NCI-H1092 (cell line): ENCODE measurements around the gene PARVA.
A peak's percentile ranks its signal among the peaks of the same experiment; 100 is the strongest.
"Not testable (repeated sequence)": the region's sequence is repeated elsewhere in the genome, so short reads cannot be mapped to it uniquely, and the experiment has no call there.

Source experiments
- DNase-seq: peaks from one replicate; lab custom pipeline; 2025; lab: John Stamatoyannopoulos, UW

The PARVA gene

GRCh38 chr11:12377106-12377823 lies at the start of gene PARVA:
Gene PARVA (plus strand): TSS chr11:12377571. CDS start chr11:12377648, 77 bp downstream.
- no peak for DNase-seq

GRCh38 chr11:12329169-12329568 lies 48.2 kb upstream of the PARVA start:
- DNase-seq, result no peak

GRCh38 chr11:12329797-12330196 lies 47.6 kb upstream of the PARVA start:
- peak; percentile 69 for DNase-seq

- DNase-seq, result peak; percentile 84
Observed at GRCh38 chr11:12330485-12331231, 46.7 kb upstream of the PARVA start.

GRCh38 chr11:12331239-12331874 lies 46.0 kb upstream of the PARVA start:
- peak; percentile 95 for DNase-seq

- DNase-seq, result no peak
Observed at GRCh38 chr11:12343526-12343925, 33.8 kb upstream of the PARVA start.

GRCh38 chr11:12353534-12353933 lies 23.8 kb upstream of the PARVA start:
- no peak for DNase-seq

- no peak for DNase-seq
Observed at GRCh38 chr11:12354750-12355545, 22.4 kb upstream of the PARVA start.

- DNase-seq, result no peak
Observed at GRCh38 chr11:12356944-12357655, 20.3 kb upstream of the PARVA start.

- not testable (repeated sequence) for DNase-seq
Observed at GRCh38 chr11:12357697-12358096, 19.7 kb upstream of the PARVA start.

- no peak for DNase-seq
Observed at GRCh38 chr11:12358302-12359188, 18.8 kb upstream of the PARVA start.

- DNase-seq, result no peak
Observed at GRCh38 chr11:12359761-12360160, 17.6 kb upstream of the PARVA start.

- DNase-seq, result no peak
Observed at GRCh38 chr11:12361682-12362081, 15.7 kb upstream of the PARVA start.

GRCh38 chr11:12362857-12363256 lies 14.5 kb upstream of the PARVA start:
- DNase-seq, result no peak

GRCh38 chr11:12363373-12363772 lies 14.0 kb upstream of the PARVA start:
- no peak for DNase-seq

- not testable (repeated sequence) for DNase-seq
Observed at GRCh38 chr11:12365965-12366575, 11.3 kb upstream of the PARVA start.

GRCh38 chr11:12367057-12367456 lies 10.3 kb upstream of the PARVA start:
- DNase-seq, result not testable (repeated sequence)

GRCh38 chr11:12372111-12372510 lies 5.3 kb upstream of the PARVA start:
- no peak for DNase-seq

- DNase-seq, result no peak
Observed at GRCh38 chr11:12375720-12376119, 1.7 kb upstream of the PARVA start.
